Fibroblast of skin of abdomen (primary cell): ENCODE measurements around the gene ANKH.
"Not testable (repeated sequence)": the region's sequence is repeated elsewhere in the genome, so short reads cannot be mapped to it uniquely, and the experiment has no call there.

Experiments
- DNase-seq: peaks from one replicate; pipeline ENCODE4 v3.0.0-alpha.2; 2013

The ANKH gene

GRCh38 chr5:14824499-14824898 lies 47.1 kb downstream of the ANKH start:
- DNase-seq, result no peak

GRCh38 chr5:14821100-14821845 lies 50.3 kb downstream of the ANKH start:
- no peak for DNase-seq

GRCh38 chr5:14818931-14819790 lies 52.4 kb downstream of the ANKH start:
- no peak for DNase-seq

GRCh38 chr5:14817762-14818136 lies 53.8 kb downstream of the ANKH start:
- DNase-seq, result not testable (repeated sequence)

GRCh38 chr5:14816999-14817761 lies 54.4 kb downstream of the ANKH start:
- peak; percentile 82 for DNase-seq

- no peak for DNase-seq
These were observed 55.1 kb downstream of the ANKH start for GRCh38 chr5:14816374-14816998.

GRCh38 chr5:14813747-14814146 lies 57.8 kb downstream of the ANKH start:
- DNase-seq, result no peak

GRCh38 chr5:14812166-14812565 lies 59.4 kb downstream of the ANKH start:
- no peak for DNase-seq

- no peak for DNase-seq
These were observed 60.5 kb downstream of the ANKH start for GRCh38 chr5:14810928-14811572.

GRCh38 chr5:14810282-14810681 lies 61.3 kb downstream of the ANKH start:
- no peak for DNase-seq

GRCh38 chr5:14809369-14810155 lies 62.0 kb downstream of the ANKH start:
- peak; percentile 84 for DNase-seq

- DNase-seq, result no peak
These were observed 64.1 kb downstream of the ANKH start for GRCh38 chr5:14807471-14807870.

GRCh38 chr5:14806456-14806855 lies 65.1 kb downstream of the ANKH start:
- DNase-seq, result peak; percentile 63

GRCh38 chr5:14802541-14802940 lies 69.0 kb downstream of the ANKH start:
- no peak for DNase-seq

GRCh38 chr5:14801792-14802191 lies 69.8 kb downstream of the ANKH start:
- no peak for DNase-seq

GRCh38 chr5:14797385-14797784 lies 74.2 kb downstream of the ANKH start:
- DNase-seq, result not testable (repeated sequence)

- DNase-seq, result no peak
These were observed 76.9 kb downstream of the ANKH start for GRCh38 chr5:14794583-14795230.

GRCh38 chr5:14793851-14794250 lies 77.7 kb downstream of the ANKH start:
- no peak for DNase-seq

GRCh38 chr5:14790911-14791310 lies 80.7 kb downstream of the ANKH start:
- DNase-seq, result no peak

GRCh38 chr5:14790220-14790619 lies 81.4 kb downstream of the ANKH start:
- DNase-seq, result no peak
